Measurements from ENCODE around the gene KIAA1755. TPM values are rescaled to one million over a fixed set of nuclear protein-coding genes. Genes with fewer than 3 reads are reported as not detected.

Gene KIAA1755
- polyA plus RNA-seq, 1 of the 3 experiments (the other 2 are of a cell fraction): 0.54 TPM

- peak in 1 of 2 experiments; percentile 56; a peak in 1 of 4 replicates for TF ChIP-seq EP300 (IDR thresholded peaks at IDR 0.05; ENCODE audit: borderline replicate concordance in 1 of 2, low read depth in 1 of 2, low read length in 1 of 2)
- peak; percentile 48; the same call in 1 of the 2 replicates for TF ChIP-seq MAX (IDR thresholded peaks at IDR 0.05; ENCODE audit: low read depth)
- TF ChIP-seq MEF2A (IDR thresholded peaks at IDR 0.05; ENCODE audit: borderline replicate concordance, low read depth): no peak
- TF ChIP-seq RCOR1 (IDR thresholded peaks at IDR 0.05; ENCODE audit: low read length): no peak
- TF ChIP-seq REST (IDR thresholded peaks at IDR 0.05; ENCODE audit: low read depth, low read length): no peak
- TF ChIP-seq RFX5 (IDR thresholded peaks at IDR 0.05; ENCODE audit: low read length): no peak
Measured at GRCh38 chr20:38270869-38271605, 10.5 kb upstream of the KIAA1755 start (continued).

GRCh38 chr20:38269715-38270114, 9.2 kb upstream of the KIAA1755 start:
- H2AFZ ChIP-seq (ENCODE audit: low read depth): no peak overlapping the region
- H3K4me1 ChIP-seq (ENCODE audit: control insufficient read depth in 1 of 2, insufficient read depth in 2 of 2, low read depth in 1 of 2, low read length in 1 of 2): peaks cover 0 to 23% of the 10 kb centered on the region in 2 experiments; a peak in 2 of 4 replicates
- H3K9me3 ChIP-seq: no peaks in the 10 kb centered on the region
- DNase-seq: no peak
- 67% methylated on average over 6 of the region's 6 CpGs for WGBS (ENCODE audit: low lambda C conversion rate)
- no peaks in the 10 kb centered on the region for H3K79me2 ChIP-seq (ENCODE audit: insufficient read depth)
- H3K36me3 ChIP-seq (replicated peaks in 1 of 2; ENCODE audit: control insufficient read depth in 1 of 2, insufficient read depth in 2 of 2, low read length in 1 of 2): no peaks in the 10 kb centered on the region
- no peaks in the 10 kb centered on the region for H3K27me3 ChIP-seq (ENCODE audit: insufficient read depth)
- no peak overlapping the region for H3K4me2 ChIP-seq
- H3K4me3 ChIP-seq (ENCODE audit: low read depth in 2 of 2, low read length in 1 of 2): no peak overlapping the region
- H4K20me1 ChIP-seq (ENCODE audit: insufficient read depth): no peaks in the 10 kb centered on the region
- H3K27ac ChIP-seq (ENCODE audit: low read depth in 2 of 2, low read length in 1 of 2): no peak overlapping the region; a peak in 1 of 4 replicates
- POLR2A ChIA-PET: no interaction called here
- H3F3A ChIP-seq (replicated peaks; ENCODE audit: insufficient read depth): peaks cover 21% of the 10 kb centered on the region
- TF ChIP-seq YY1 (IDR thresholded peaks at IDR 0.05; ENCODE audit: low read depth): no peak
- CTCF ChIA-PET: interaction anchor here (1.2 kb wide), 1 partner anchor 212 kb away, joined by 4 read pairs; no protein-coding TSS in a partner anchor
- no peaks in the 10 kb centered on the region for H3K9me2 ChIP-seq
- H3K9ac ChIP-seq: no peak overlapping the region

GRCh38 chr20:38269040-38269439, 8.5 kb upstream of the KIAA1755 start:
- Histone ChIP-seq H4K20me1 (ENCODE audit: insufficient read depth) (no peaks in the 10 kb centered on the region), H3K4me3 (ENCODE audit: low read depth in 2 of 2, low read length in 1 of 2) (no peak overlapping the region), H3K4me2 (no peak overlapping the region), H3K4me1 (ENCODE audit: control insufficient read depth in 1 of 2, insufficient read depth in 2 of 2, low read depth in 1 of 2, low read length in 1 of 2) (peaks cover 0 to 23% of the 10 kb centered on the region in 2 experiments; a peak in 2 of 4 replicates), H2AFZ (ENCODE audit: low read depth) (no peak overlapping the region), H3K27me3 (ENCODE audit: insufficient read depth) (no peaks in the 10 kb centered on the region), H3K79me2 (ENCODE audit: insufficient read depth) (no peaks in the 10 kb centered on the region), H3F3A (replicated peaks; ENCODE audit: insufficient read depth) (peaks cover 14% of the 10 kb centered on the region), H3K9me2 (no peaks in the 10 kb centered on the region), H3K9me3 (no peaks in the 10 kb centered on the region), H3K36me3 (replicated peaks in 1 of 2; ENCODE audit: control insufficient read depth in 1 of 2, insufficient read depth in 2 of 2, low read length in 1 of 2) (no peaks in the 10 kb centered on the region), H3K27ac (ENCODE audit: low read depth in 2 of 2, low read length in 1 of 2) (no peak overlapping the region; a peak in 1 of 4 replicates), H3K9ac (no peak overlapping the region)
- ChIA-PET POLR2A (no interaction called here), CTCF (interaction anchor here (1.2 kb wide), 1 partner anchor 211 kb away, joined by 4 read pairs; no protein-coding TSS in a partner anchor)
- no peak for DNase-seq
- 65% methylated on average over 3 of the region's 3 CpGs for WGBS (ENCODE audit: low lambda C conversion rate)
- TF ChIP-seq REST (IDR thresholded peaks at IDR 0.05; ENCODE audit: low read depth, low read length) (no peak), GATA2 (CRISPR knock-in tag; IDR thresholded peaks at IDR 0.05) (no peak), IRF3 (IDR thresholded peaks at IDR 0.05; ENCODE audit: low read depth, low read length) (no peak)

Data from SK-N-SH (cell line).